Eye (tissue), 1 donor: Measurements from ENCODE around the gene ADAMTSL2.

ENCODE experiments used
- DNase-seq: peaks from one replicate; pipeline ENCODE4 v3.0.0-alpha.2; 2015

The ADAMTSL2 gene

DNA sequence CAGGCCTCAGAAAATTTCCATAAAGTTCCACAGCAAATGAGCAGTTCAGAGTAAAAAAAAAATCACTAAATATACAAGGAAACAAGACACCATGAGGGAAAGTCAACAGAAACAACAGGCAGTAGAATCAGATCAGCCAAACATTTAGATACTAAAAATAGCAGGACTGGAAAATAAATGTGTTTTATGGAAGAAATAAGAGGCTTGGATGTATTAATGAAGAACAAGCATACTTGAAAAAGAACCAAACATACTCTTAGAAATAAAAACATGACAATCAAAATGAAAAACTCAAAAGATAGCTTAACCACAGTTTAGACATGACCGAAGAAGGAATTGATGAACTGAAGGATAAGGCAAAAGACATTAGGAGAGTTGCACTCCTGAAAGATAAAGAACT, 32.4 kb upstream of the ADAMTSL2 start:
- DNase-seq = no peak

DNA sequence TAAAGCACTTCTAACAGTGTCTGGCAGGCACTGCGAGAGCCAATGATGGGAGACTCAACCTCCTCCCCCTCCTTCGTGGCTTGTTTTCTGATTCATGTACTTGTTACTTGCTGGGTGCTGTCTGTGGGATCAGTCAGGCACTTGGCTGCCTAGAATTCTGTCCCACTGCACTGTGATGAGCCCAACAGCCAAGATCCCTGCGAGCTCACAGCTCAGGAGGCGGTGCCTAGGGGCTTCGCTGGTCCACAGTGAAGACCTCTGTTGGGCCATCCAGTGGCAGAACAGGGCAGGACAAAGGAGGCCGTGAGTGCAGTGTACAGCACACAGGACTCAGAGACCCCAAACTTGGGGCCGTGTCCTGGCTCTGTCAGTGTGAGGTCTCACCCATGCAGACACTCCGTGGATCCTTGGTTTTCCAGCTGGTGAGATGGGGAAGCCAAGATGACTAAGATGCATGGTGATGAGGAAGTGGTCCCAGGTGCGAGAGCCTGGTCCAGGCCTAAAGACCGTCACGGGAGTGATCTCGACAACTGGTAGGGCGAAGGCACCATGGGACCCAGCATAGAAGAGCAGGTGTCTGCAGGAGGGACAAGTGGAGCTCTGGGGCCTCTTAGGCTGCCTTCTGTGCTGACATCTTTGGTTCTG, 29.2 kb upstream of the ADAMTSL2 start:
- DNase-seq = no peak

DNA sequence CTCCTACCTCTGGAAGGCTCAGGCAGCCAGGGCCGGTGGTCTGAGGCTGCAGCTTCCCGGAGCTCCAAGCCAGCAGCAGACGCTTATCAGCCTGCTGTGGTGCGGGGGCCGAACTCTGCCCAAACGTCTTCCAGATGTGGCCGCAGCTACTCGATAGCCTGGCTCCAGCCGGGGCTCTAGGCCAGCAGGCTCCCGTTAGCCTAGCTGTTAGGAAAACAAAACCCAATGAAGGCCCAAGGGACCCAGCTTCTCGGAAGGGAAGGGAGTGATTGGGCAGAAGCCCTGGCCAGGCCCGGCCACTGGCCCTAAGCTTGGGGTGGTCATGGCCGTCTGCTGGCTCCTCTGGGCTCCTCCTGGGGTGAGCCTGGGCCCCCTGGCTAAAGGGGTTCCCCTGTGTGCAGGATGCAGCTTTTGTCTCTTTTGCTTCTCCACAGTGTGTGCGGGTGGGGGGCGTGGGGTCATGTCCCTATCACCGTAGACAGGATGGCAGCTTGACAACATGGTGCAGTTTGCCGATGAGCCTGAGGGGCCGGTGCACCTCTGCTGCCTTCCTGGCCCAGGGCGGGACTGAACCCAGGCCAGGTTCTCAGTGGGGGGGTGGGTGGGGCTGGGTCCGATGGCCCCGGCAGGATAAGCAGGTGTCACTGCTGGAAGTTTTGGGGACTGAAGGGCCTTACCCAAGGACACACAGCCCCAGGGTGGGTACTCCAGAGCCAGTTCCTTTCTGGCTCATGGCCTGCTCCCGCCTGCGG, 28.4 kb upstream of the ADAMTSL2 start:
- no peak for DNase-seq

DNA sequence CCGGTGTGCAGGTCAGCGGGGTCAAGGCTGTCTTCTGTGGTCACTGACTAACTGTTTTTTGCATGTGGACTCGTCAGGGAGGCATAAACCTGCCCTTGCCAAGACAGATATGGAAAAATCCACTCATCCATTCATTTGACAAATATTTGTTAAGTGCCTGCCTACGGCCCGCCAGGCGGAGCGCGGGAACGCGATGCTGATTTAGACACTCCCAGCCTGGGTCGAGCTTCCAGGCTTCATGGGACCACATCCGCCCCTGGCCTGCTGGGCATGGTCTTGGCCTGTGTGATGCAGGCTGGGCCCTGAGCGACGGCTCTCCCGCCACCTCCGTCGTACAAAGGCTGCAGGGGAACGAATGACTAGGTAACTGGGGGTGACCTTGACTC, 27.9 kb upstream of the ADAMTSL2 start:
- no peak for DNase-seq

DNA sequence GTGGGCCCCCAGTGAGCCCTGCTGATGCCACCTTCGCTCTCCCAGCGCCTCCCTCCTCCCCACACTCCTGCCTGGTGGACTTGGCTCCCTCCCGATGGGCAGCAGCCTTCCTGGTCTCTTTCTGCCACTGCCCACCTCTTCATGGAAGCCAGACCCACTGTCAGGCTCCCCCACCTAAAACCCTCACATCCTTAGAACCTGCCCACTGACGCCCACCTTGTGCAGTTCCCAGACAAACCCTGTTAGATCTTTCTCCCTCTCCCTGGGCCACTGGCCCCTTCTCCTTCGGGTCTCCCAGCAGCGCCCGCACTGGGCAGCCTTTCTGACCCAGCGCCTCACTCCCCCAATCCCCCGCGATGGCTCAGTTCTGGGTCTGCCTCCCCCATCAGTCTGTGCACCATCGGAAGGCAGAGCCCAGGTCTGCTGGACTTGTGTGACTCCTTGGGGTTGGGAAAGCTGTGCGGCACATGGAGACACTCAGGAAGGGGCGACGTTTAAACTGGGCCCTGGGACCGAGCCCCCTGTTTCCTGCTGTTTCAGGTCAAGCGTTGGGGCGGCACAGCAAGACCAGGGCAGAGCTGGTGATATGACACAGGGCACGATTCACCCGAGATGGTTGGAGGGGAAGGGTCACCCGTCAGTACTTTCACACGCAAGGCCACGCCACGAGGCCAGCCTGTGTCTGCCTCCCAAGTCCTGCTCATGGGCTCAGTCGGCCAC, 27.1 kb upstream of the ADAMTSL2 start:
- no peak for DNase-seq

DNA sequence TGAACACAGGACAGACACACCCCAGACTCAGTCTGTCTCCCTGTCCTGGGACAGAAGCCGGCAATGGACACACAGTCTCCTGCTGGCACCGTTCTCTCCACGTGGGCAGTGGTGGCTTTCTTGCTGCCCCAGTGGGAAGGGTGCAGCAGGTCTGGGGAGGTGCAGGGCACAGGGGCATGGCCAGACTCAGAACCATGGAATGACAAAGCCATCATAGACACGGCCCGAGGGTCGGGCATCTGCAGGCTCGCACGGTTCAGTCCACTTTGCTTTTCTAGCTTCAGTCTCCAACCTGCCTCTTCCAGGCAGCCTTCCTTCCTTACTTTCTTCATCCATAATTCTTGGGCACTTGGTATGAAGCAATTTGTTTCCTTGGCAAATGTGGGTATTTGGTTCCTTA, 26.5 kb upstream of the ADAMTSL2 start:
- no peak for DNase-seq

DNA sequence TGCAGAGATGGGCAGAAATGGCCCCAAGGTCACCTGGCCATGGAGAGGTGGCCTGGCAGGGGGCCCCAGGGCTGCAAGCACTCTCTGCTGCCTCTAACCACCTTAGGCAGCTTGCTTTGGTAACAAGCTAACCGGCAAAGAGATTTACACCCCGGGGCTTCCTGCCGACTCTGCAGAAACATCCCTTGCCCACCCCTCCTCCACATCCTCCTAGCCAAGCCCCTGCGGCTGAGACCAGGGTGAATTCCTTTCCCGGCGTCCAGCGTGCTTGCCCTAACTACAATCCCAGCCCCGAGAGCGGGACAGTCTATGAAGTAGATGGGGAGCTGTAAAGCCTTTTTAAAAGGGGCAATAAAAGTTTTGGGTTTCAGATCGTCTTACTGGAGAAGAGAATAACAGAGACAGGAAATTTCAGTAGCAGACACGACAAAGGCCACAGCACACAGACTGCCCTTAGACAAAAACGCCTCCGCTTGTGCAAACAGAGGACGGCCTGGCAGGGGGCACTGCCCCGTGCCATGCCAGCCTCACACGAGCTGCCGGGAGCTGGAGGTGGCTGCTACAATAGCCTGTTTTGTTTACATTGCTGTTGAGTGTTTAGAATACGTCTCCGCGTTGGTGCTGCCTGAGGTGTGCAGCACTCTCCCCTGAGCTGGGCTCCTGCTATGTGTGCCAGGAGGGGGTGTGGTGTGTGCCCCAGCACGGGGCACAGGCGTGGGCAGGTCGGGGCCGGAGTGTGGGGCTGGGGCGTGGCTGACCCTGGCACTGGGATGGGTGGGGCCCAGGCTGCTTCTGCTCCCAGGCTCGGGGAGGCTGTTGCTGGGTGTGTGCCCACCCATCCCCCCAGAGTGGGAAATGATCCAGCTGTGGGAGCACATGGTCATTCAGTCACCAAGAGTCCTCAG, 25.1 kb upstream of the ADAMTSL2 start:
- peak; percentile 74 for DNase-seq

DNA sequence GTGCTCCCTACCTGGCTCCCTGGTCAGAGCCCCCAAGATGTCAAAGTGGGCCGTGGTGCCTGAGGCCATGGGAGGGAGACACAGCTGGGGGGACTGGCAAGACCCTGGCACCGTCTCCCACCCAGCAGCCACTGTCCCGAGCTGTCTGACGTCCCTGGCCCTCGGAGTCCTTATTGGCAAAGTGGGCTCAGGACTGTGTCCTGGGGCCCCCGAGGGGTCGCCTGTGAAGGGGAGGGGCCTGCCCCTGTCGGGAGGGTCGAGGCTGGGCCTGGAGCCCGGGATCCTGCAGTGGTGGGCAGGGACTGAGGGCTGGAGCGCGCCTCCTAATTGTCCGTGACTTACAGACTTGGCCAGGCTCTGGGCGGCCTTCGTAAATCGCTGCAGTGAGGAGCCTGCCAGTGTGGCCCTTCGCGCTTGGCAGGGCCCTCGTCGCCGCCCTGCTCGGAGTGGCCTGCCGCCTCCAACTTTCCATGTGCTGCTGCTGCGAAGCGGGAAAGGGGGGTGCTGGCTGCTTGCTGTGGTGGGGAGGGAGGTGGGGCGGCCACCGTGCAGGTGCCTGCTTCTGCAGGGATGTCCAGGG, 23.5 kb upstream of the ADAMTSL2 start:
- DNase-seq = no peak

DNA sequence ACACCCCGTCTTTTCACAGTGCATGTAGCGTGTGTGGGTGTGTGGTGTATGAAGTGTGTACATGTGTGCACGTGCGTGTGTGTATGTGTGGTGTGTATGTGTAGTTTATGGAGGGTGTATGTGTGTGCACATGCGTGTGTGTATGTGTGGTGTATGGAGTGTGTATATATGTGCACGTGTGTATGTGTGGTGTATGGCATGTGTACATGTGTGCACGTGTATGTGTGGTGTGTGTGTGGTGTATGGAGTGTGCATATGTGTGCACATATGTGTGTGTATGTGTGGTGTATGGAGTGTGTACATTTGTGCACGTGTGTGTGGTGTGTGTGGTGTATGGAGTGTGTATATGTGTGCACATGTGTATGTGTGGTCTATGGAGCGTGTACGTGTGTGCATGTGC, 22.9 kb upstream of the ADAMTSL2 start:
- DNase-seq = no peak

DNA sequence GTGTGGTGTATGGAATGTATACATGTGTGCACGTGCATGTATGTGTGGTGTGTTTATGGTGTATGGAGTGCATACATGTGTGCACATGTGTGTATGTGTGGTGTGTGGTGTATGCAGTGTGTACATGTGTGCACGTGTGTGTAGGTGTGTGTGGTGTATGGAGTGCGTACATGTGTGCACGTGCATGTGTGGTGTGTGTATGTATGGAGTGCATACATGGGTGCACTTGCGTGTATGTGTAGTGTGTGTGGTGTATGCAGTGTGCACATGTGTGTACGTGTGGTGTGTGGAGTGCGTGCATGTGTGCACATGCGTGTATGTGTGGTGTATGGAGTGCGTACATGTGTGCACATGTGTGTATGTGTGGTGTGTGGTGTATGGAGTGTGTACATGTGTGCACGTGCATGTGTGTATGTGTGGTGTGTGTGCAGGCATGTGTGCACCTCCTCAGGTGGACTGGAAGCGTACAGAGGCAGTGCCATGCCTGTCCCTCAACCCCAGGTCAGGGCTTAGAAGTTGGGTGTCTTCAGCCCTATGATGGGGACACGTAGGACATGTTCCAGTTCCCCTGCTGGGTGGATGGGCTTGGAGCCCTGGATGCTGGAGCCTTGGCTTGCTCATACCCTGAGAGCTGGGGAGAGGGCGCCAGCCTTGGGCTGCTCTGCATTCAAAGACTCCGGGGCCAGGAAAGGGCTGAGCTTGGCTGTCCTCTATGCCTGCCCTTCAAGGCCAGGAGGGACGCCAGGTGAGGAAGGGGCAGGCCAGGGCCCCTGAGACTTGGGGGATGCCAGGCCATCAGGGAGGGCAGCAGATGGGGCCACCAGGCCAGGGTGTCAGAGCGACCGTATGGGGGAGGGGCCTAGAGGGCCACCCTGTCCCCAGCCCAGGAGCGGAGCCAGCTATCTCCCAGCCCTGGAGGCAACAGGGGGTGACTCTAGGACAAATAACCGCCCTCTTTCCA, 22.0 kb upstream of the ADAMTSL2 start:
- DNase-seq = no peak

DNA sequence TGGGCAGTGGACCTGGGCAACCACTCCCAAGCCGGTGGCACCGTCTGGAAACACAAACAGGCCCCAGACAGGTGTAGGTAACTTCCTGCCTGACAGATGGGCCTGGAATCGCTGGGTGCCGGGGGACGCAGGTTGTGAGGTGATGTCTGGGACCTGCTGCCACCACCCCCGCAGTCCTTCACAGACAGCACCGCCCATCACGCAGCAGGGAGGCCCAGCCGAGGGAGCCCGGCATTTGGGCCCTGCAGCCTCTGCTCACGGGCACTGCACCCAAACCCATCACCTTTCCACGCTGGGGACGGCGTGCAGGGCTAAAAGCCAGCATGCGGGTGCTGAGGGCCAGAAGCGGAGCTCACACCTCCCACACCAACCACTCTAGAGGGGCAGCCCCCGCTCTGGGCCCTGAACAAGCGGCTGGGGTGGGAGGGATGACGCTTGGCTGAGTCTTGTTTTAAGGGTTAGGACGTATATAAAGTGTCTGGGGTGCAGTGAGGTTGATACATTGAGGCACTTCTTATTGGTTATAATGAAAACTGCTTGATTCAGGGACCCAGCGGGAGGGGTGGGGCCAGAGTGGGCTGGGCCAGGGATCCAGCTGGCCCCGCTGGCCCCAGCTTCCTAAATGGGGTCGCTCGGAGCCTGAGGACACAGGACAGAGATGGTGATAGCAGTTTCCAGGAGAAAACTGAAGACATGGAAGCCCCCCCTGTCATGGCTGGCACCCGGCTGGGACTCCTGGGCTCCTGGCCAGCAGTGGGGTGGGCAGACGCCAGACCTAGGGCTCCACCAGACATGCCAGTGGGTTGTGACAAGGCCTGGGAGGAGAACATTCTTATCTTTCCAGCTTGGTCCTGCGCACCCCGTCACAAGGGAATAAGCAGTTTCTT, 21.0 kb upstream of the ADAMTSL2 start:
- DNase-seq = no peak

DNA sequence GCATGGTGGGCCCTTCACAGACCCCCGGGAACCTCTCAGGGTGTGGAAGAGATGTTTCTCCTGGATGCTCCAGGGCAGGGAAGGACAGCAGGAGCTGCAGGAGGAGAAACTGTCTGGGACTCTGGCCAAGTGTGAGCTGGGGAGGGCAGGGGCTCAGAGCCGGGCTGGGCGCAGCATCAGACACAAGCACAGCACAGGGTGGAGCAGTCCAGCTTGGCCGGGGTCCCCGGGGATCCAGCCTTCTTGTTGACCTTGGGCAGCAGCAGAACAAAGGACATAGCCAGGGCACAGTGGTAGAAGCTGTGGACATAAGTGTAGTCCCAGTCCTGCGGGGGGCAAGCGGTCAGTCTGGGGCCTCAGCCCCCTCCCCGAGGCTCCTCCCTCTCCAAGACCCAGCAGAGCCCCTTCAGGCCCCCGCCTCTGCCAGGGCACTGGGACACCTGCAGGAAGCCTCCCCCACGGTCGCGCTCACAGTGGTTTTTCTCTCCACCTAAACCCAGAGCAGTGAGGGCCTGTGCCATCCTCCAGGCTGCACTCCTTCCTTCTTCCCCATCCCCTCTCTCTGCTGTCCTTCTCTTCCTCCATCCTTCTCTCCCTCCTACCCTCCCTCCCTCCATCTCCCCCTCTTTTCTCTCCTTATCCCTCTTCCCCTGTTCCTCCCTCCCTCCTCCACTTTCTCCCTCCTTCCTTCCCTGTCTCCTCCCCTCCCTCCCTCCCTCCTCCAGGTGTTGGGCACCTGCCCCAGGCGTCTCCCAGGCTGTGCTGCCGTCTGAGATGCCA, 19.9 kb upstream of the ADAMTSL2 start:
- no peak for DNase-seq

DNA sequence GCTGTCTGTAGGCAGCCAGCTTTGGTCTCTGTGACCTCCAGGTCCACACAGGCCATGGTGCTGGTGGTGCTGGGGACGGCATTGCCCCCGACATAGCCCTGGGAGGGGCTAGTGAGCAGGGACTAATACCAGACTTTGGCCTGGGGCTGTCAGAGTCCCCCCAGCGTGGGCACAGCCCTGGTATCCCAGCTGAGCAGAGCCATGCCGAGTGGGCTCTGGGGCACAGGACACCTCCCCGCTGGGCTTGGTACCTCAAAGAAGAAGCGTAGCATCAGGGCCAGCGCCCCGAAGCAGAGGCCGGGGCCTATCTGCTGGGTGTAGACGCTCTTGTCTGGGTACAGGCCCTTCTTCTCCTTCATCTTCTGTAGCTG, 19.3 kb upstream of the ADAMTSL2 start:
- no peak for DNase-seq

DNA sequence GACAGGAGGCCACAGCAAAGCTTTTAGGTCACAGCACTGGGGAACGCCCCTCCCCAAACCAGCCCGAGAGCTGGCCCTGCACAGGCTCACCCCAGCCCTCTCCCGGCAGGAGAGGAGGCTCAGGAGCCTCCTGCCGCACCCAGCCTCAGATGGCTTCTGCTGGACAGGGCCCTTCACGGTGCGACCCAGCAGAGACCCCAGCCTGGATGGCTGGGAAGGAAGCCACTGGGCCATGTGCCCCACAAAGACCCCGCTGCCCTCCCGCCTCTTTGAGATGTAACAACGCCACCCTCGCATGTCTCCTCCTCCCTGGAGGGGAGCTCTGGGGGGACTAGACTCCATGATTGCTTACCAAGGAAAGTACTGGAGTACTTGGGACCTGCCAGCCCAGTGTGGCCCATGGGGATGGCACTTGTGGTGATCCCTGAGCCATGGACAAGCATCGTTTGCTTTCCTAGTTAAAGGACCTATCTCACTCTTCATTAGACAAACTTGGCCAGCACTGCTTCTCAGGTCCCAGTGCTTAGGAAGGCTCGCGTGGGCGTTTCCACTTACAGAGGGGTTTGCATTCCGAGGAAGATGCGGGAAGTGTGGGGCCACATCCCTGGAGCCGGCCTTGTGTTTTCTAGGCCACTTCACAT, 18.8 kb upstream of the ADAMTSL2 start:
- no peak for DNase-seq

DNA sequence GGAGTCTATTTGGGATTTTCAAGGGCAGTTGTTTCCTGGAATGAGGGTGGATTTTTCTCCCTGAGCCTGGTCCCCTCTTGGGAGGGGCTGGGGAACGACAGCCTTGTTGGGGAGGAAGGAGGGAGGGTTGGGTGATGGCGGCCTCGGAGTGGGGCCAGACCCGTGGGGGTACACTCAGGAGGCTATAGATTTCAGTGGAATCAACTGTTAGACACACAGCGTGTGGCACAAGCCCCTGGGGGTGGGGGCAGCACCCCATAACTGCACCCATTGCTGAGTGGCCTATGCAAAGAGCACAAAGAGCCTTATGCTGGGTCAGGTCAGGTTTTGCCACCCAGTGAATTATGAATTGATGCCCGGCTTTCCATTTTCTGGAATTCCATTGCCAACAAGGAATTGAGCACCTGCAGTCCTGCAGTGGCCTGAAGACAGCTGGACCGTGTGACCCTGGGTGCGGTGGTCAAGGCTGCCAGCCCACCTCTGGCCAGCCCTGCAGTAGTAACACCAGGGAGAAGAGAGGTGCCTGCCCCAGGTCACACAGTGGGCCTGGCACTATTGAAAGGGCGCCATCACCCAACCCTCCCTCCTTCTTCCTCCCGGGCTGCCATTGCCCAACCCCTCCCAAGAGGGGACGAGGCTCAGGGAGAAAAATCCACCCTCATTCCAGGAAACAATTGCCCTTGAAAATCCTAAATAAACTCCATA, 18.1 kb upstream of the ADAMTSL2 start:
- DNase-seq = no peak

DNA sequence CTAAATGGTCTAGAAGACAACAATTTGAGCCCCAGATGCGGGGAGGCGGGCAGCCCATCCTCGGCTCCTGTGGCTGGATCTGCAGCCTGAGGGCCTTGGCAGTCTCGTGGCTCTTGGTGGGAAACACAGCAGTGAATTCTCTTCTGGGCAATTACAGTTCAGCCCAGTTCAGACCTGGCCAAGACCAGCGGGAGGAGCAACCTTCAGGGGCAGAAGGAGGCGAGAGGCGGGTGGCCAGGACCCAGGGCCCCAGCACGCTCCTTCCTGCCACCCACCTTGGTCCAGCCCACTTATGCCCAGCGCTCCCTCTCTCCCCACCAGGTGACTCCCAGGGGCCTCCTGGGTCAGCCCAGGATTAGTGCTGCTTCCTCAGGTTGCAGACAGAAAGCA, 17.5 kb upstream of the ADAMTSL2 start:
- no peak for DNase-seq

DNA sequence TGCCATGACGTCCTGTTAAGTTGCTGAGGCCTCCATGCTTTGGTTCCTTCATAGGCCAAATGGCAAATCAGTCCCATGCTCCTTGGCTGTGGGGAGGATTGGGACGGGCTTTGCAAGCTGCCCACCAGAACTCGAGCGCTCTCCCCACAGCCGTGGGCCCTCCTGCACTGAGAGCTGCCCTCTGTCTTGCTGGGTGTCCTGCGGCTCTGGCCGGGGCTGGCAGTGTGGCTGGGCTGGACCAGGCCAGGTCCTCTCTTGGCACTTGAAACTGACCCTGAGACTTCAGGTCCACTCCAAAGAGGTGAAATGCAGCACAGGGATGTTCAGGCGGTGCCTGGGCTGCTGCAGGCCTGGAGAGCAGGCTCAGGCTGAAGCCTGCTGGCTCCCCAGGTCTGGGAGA, 16.8 kb upstream of the ADAMTSL2 start:
- no peak for DNase-seq

DNA sequence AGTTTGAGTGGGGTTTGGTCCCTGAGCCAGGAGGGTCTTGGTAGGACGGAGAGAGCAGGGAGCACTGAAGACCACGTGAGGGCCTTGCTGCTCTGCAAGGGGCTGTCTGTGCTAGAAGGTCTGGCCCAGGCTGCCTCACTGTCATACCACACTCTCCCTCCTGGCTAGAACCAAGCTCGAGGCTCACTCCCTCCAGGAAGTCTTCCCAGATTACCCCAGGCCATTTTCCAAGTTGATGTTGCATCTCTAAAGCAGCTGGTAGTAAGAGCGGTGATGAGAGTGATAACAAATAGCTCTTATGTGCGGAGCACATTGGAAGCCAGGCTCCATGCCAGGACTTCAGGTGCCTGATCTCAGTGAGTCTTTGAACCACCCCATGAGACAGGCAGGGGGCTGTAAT, 16.3 kb upstream of the ADAMTSL2 start:
- DNase-seq = no peak
